NCI-H2196 treated with DMSO at 0.1 percent for 48 hours (cell line): ENCODE results near the gene HES2.
"Not testable (repeated sequence)": the region's sequence is repeated elsewhere in the genome, so short reads cannot be mapped to it uniquely, and the experiment has no call there.

ENCODE experiments used
- DNase-seq: peaks from one replicate; lab custom pipeline; 2025; ENCODE audit not compliant: unreplicated experiment; lab: John Stamatoyannopoulos, UW

Gene HES2

DNA sequence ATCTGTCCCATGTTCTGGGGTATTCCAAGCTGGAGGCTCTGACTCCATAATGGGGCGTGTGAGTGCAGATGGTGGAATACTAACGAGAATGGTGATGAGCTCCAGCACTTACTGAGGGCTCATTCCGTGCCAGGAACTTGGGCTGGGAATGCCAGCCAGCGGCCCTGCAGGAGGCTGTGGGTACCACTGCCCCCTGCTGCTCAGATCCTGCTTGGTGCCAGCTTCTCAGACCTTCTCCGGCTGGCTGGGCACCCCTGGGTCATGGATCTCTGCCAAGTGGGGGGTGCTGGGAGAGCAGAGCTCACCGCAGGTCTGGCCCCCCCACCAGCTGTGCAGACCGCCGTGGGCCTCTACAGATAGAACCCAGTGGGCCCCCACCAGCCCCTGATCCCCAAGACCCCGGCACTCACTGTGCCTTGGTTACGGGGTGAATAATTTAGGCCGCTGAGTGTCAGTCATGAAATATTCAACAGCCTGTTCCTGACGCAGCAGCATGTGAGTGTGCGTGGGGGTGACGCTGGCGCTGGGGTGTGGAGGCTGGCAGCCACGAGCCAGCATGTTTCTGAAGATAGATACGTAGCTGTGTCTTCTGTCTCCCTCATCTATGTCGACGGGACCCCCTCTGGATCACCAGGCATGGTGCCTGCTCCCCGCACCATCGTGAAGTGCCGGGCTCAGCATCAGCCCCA lies 17.4 kb upstream of the HES2 start:
- DNase-seq, result peak; percentile 38

DNA sequence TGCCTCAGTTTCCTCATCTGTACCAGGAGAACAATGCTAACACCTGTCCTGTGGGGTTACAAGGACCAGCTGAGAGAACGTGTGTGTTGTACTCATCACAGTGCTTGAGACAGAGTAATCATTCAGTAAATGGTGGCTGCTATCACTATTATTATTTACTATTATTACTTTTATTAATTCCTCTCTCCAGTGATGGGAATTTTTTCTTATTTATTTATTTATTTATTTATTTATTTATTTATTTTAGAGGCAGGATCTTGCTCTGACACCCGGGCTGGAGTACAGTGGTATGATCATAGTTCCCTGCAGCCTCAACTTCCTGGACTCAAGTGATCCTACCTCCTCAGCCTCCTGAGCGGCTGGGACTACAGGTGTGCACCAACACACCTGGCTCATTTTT lies 16.6 kb upstream of the HES2 start:
- not testable (repeated sequence) for DNase-seq

DNA sequence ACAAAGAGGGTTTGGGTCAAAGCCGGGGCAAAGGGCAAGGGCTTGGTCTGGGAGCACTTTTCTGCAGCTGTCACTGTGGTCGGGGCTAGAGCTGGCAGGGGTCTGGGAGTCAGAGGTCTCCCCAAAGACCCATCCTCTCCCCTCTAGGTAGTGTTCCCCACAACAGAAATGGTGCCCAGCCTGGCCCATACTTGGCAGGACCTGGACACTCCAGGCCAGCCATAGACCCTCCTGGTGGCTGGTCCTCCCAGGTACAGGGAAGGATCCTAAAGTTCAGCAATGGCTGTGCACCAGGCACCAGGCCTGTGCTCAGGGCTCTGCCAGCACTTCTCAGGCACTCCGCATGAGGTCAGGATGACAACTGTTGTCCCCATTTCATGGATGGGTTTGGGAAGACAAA lies 15.8 kb upstream of the HES2 start:
- no peak for DNase-seq

DNA sequence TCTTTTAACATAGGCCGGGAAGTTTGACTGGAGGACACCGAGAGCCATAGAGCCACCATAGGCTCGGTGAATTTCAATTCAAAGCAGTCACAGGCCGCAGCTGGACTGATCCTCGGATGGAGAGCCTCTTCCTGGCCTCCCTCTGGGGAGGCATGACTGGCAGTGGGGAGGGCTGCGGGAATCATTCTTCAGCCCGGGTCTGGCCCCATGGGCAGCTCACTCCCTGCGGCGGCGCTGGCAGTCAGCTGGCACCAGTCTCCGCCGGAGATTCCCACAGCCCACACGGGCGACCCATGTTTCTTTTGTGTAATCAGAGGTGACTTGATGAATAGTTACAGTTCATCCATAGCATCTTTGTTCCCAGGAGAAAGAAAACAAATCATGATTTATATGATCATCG lies 15.4 kb upstream of the HES2 start:
- no peak for DNase-seq

DNA sequence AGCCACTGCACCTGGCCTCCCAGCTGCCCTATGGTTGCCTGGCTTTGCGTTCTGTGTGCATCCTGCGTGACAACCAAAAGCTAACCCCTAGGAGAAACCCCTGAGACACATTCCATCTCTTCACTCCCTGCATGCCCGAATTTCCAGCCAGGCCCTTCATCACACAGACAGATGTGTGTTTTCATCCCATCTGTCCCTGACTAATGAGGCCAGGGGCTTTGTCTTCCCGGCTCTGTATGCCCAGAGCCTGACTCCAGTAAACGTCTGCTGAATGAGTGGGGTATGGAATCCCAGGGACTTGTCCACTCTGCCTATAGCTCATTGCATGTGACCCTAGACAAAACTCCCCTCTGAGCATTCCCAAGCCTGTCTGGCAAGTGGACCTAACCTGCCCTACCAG lies 14.5 kb upstream of the HES2 start:
- no peak for DNase-seq

DNA sequence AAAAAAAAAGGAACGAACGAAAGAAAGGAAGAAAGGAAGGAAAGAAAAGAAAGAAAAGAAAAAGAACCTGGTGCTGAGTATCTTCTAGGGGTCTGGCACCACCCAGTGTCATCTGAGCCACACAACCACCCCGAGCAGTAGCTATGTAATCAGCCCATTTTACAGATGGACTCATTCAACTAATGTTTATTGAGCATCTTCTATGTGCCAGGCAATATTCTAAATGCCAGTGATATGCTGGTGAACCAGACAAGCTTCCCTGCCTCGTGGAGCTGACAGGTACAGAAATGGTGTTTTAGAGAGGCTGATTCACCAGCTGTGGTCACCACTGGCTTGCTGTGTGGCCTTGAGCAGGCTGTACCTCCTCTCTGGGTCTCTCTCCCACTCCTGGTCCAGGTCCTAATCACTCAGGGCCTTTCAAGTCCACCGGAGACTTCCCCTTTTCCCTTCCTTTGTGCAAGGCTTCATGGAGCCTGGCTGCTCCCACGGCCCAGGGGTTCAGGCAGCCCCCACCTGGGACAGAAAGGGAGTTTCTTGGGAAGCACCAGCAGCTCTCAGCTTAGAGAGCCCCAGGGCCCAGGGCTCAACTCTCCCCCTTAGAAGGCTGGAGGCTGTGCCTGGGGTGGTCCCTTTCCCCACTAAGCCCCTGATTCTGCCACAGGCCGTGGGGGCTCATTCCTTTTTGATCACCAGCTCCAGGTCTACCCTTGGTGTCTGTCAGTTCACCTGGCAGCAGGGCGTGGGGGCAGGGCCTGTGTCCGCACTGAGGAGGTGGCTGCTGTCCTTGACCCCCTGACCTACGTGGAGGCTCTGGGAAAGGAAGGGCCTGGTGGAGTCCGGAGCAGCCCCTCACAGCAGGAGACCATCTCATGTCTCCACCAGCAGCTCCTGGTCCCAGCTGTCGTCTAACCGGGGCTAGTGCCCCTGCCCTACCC lies 12.2 kb upstream of the HES2 start:
- not testable (repeated sequence) for DNase-seq

DNA sequence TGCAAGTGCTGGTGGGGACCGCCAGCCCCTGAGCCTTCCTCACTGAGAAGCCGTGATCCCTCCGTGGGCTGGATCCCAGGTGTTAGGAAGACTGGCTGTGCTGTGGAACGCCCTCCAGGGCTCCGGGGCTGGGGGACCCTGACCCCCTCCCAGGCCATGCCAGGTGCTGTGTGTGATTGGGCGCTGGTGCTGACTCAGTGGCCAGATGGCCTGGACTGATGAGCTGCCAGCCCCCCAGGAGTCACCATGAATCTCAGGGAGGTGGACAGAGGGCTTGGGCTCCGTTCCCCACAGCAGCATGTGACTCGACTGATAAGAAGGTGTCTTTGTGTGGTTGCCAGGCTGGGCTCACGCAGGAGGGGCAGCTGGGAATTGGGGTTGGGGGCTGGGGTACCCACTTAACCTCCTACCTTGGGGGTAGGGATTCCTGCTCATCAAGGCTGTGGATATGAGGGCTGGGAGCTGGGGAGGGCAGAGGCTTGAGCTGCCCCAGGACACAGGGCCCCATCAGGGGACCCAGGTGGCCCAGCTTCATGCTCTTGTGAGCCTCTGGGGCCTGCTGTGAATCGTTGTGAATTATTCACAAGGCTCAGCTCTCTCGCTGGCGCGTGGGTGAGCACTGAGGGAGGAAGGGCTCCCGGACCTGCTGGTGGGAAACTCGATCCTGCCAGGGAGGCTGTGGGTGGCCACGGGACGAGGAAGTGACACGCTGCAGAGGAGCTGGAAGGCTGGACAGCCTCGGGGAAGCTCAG lies 10.1 kb upstream of the HES2 start:
- not testable (repeated sequence) for DNase-seq

DNA sequence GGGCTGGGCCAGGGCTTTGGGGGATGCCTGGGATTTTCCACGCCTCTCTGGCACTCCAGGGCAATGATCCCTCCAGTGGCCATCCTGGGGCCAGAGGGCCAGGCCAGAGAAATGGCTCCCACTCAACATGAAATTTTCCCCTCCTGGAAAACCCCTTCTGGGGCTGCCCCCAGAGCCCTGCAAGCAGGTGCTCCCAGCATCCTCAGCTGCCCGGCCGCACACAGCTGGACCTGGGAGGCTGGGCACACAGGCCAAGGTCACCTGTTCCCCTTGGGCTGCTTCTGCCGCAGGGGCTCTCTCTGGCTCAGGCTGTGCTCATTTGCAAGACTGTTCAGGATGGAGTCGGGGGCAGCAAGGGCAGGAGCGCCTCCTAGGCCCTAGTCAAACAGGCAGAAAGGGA lies 8.7 kb upstream of the HES2 start:
- DNase-seq, result not testable (repeated sequence)

DNA sequence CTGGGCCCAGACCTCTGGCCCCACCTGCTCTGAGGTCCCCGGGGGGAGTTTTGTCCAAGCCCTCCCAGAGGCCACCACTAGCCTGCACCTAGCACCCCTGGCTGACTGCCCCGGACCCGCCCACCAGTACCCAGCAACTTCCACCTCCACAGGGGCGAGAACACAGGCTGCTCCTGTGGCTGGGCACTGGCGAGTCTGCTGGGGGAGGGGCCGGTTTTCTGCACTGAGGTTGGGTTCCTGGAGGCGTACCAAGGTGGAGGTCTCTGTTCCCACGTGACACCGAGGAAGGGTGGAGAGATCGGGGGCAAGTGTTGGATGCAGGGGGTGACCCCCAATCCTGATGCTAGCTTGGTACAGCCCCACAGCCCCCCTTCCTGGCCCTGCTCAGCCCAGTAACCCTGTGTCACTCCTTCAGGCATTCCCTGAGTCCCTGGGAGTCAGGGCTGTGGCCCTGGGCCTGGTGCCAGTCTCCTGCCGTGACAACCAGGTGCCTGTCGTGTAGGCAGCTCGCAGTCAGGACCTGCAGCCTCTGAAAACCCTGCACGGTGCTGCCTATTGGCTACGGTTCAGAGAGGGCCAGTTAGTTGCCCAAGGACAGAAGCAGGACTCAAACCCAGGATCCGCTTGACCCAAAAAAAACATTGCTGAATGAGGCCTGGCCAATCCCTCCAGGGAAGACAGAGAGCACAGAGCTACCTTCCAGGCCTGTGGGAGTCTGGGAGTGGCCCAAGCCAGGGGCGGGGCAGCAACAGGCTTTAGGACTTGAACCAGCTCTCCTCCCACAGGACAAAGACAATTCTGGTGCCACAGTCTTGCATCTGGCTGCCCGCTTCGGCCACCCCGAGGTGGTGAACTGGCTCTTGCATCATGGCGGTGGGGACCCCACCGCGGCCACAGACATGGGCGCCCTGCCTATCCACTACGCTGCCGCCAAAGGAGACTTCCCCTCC lies 8.0 kb upstream of the HES2 start:
- no peak for DNase-seq

DNA sequence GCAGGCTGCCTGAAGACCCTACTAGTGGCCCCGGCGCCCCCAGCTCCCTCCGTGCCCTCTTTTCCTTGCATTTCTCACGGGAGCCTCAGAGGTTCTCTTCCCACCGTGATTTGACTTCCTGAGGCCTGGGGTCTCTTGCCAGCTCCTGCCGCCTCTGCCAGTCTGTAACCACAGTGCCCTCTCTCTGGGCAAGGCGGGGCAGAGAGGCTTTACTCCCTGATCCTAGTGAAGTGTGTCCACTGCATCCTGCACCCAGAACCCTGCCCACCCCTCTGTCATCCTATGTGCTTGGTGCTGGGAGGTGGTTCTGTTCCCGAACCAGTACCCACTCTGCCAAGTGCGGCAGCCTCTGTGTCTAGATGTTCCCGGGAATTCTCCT lies 7.2 kb upstream of the HES2 start:
- no peak for DNase-seq

DNA sequence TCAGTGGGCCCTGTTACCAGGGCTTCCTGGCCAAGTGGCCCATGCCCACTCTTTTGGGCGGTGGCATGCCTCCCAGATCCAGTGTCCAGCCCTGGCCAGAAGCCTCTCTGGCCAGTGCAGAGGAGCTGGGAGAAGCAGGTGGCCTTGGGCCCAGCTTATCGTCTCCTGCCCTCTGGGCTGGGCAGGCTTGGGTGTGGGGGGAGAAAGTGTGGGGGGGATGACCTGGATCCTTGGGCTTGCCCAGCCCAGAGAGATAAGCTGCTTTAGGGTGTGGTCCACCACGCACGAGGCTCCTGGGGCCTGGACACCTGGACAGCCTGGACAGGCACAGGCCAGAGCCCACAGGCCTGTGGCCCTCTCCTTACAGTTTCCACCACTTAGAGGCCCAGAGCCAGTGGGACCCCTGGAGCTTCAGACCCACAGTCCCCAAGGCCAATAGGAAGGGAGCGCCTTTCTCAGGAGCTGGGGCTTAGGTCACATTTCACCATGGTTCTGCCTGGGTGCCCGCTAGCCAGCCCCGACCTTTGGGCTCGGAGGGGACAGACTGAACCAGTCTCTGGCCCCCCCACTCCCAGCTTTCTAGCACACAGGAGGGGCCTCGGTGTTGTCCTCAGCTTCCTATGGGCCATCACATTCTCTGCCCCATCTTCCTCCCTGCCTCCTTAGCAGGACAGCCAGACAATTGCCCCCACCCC lies 6.7 kb upstream of the HES2 start:
- DNase-seq, result no peak

DNA sequence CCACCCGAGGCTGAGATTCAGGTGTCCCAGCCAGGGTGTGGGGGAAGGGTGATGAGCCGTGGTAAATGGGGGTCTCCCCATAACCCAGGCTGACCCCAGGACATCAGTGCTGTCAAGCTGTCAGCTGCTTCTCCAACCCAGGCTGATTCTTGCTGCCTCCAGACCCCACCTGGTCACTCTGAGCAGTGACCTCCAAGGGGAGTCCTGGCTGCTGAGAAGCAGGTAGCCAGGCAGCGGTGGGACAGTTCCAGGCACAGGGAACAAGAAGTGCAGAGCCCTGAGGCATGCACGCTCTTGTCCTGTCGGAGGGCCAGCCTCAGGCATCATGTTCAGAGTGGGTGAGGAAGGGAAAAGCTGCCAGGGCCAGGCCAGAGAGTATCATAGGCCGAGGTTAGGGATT lies 5.9 kb upstream of the HES2 start:
- no peak for DNase-seq

DNA sequence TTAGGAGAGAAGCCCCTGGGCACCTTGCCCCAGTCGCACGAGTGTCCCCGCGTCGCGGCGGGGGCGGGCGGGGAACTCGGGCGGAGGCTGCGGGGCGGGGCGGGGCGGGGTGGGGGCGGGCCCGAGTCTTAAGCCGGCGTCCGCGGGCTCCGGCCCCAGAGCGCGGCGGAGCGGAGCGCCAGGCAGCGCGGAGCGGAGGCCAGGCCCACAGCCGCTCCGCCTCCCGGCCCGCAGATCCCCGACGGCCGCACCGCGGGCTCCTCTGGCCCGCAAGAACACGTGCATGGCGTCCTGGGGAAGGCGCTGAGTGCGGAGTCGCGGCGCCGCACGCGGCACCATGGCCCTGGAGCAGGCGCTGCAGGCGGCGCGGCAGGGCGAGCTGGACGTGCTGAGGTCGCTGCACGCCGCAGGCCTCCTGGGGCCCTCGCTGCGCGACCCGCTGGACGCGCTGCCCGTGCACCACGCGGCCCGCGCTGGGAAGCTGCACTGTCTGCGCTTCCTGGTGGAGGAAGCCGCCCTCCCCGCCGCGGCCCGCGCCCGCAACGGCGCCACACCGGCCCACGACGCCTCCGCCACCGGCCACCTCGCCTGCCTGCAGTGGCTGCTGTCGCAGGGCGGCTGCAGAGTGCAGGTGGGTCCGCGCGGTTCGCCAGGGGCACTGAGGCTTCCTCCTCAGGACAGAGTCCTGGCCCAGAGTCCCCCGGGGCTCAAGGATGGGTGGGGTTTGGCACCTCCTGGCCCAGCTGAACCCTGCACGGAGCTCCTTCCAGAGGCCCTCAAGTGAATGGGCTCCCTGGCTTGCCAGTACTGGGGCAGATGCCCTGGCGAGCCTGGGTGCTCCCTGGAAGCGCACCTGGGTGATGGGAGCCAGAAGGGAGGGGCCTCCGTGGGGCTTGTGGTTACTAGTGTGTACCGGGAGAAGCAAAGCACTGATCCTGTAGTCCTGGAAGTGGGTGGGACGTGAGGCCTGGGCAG lies 5.2 kb upstream of the HES2 start, which contains the start of gene ESPN:
ESPN (plus strand) TSS at position 158 of the 975 bp plus-strand sequence; CDS start at position 338, 180 bp downstream.
- no peak for DNase-seq

DNA sequence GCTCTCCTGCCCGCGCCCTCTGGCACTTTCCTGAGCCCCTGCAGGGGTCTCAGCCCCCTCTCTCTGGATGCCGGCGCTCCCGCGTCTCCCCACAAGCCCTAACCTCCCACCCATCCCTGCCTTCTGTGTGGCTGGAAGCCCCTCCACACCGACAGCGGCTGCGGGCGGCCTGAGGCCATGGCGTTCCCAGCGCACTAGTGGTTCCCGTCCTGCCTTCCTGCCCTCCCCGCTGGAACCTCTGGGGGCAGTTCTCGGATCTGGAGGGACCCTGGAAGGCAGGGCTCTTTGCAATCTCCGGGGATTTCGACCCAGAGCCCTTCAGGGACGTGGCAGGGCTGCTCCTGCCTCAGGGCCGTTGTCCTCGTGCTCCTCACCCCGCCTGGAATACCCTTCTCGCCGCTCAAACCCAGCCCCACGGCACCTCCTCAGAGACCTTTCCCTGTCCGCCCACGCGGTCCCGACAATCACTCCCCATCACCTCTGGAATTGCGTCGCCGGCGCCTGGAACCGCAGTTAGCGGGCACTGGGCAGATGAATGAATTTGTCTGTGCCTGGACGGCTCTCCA lies 4.4 kb upstream of the HES2 start:
- DNase-seq, result no peak

DNA sequence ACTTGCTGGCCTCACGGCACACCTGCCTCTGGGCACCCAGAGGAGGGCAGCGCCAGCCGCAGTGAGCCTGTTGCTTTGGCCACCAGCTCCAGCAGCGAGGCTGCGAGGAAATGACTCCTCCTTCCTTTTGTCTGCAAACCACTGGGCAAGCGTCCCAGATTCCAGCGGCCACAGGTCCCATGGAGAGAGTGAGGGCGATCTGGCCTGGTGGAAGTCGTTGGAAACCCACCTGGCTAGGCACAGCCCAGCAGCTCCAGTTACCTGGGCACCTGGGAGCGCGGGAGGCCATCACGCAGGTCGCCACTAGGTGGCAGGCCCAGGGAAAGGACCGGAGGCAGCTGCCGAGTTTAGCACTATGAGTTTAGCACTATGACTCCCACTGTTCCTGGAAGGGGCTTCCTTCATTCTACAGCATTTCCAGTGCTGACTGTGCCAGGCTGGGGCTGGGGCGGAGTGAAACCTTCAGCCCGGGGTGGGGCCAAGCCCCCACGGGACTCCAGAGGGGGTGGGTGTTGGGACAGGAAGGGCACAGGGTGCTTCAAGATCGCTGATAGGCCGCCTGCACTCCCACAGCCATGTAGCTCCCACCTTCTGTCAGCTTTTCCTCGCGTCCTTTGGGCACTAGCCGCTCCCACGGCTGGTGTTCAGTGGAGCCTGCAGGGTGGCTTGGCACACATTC lies 3.7 kb upstream of the HES2 start:
- DNase-seq, result peak; percentile 96

DNA sequence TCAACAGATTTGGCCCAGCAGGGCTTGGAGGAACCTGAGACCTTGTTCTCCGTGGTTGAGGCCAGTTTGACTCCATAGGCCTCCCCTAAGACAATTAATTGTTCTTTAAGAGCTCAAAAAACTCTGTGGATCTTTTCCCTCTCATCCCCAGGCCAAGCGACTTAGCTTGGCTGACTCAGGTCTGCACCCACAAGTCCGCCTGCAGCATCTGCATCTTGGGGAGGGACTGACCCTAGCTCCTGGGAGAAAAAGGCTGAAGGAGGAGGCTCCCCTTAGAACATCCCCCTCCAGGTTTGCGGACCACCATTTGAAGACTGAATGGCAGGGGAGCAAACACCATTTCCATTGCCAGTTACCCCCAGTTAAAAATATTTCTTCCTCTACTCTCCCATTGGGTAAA lies 1.5 kb upstream of the HES2 start:
- no peak for DNase-seq

DNA sequence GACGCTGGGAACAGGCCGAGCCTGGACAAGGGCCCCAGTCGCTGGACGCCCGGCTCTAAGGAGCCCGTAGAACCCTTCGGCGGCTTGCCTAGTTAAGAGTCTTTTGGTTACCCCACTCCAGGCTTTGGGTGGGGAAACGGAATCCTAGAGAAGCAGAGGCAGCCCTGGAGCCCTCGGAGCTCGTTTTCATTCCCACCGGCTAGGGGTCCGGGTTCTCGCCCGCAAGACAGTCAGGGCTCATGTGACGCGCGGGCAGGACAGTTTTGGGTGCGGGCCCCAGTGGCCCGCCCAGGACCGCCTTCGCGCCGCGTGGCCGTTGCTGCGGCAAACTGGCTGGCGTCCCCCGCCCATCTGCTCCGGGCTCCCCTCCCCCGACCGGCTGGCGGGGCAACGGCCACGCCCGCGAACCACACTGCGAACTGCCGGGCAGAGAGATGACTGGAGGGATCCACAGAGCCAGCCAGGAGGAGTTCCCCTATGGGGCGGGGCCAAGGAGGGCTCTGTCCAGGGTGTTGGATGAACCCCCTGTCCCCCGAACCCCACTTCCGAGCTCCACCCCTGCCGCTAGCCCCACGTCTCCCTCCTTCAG lies 829 bp upstream of the HES2 start:
- DNase-seq, result no peak
